Measurements from ENCODE around the gene VPS25.

Gene VPS25

DNA sequence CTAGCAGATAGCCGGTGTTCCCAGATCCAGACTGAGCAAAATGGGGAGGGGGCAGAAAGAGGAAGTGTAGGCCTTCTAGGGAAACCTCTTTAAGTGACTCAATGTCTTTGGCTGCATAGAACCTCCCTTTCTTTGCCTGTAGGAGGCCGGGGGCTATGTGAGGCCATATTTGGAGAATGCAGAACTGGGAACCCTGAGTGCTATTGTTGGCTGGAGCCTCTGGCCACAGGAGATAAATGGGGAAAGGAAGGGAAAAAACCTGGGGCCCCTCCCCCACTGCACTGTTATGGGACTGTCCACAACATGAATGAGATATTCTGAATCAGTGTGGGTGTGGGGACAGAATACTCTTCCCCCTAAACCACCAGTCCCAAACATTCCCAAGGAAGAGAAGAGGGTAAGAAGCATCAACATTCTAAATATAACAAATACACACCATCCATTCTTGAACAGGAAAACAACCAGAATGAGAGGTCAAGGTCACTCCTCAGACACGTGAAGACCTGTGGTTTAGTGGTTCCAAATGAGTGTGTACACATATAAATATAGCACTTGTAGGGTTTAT lies 2.4 kb downstream of the VPS25 start:
- Histone ChIP-seq H3K36me3 (ENCODE audit: control insufficient read depth in 2 of 2, insufficient read depth in 1 of 2, low read length in 2 of 2) (peaks cover 32 to 57% of the 10 kb centered on the region in 2 experiments), H3K4me3 (ENCODE audit: low read depth, low read length) (no peak overlapping the region), H3K9me3 (ENCODE audit: control insufficient read depth, insufficient read depth, low read depth, low read length) (no peaks in the 10 kb centered on the region), H3K27ac (ENCODE audit: extremely low read depth, low read depth, low read length) (no peak overlapping the region), H3K4me1 (ENCODE audit: control insufficient read depth, insufficient read depth, low read length) (peaks cover 10% of the 10 kb centered on the region)
- POLR2A ChIA-PET = no interaction called here
- TF ChIP-seq ZNF311 (tag by site-specific recombination; IDR thresholded peaks at IDR 0.05; ENCODE audit: borderline replicate concordance) = no peak
- TF ChIP-seq ZNF18 (tag by site-specific recombination; IDR thresholded peaks at IDR 0.05) = no peak
- CTCF ChIA-PET = interaction anchor here (4.6 kb wide), 1 partner anchor 12 kb away, joined by 32 read pairs; no protein-coding TSS in a partner anchor

DNA sequence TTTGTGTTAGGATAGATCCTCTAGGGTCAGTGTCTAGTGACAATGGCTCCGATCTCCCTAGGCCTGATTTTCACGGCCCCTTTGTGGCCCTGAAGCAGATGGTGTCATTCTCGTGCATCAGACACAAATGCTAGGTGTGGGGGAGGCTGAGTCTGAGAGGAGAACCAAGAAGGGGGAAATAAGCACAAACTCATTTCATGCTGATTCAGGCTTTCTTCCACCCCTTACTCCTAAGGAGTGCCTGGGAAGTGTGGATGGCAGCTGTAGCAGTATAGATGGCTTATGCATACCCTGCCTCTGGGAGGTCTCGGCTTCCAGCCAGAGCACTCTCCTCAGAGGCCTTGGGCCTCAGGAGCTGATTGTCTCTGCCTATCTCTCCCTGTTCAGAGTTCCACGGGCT lies 5.3 kb downstream of the VPS25 start:
- Histone ChIP-seq H3K4me1 (ENCODE audit: control insufficient read depth, insufficient read depth, low read length) (peaks cover 10% of the 10 kb centered on the region), H3K36me3 (ENCODE audit: control insufficient read depth in 2 of 2, insufficient read depth in 1 of 2, low read length in 2 of 2) (peaks cover 32 to 61% of the 10 kb centered on the region in 2 experiments), H3K4me3 (ENCODE audit: low read depth, low read length) (no peak overlapping the region), H3K9me3 (ENCODE audit: control insufficient read depth, insufficient read depth, low read depth, low read length) (no peaks in the 10 kb centered on the region), H3K27ac (ENCODE audit: extremely low read depth, low read depth, low read length) (no peak overlapping the region)
- ChIA-PET CTCF (interaction anchor here (0.6 to 3.6 kb wide), 5 partner anchors 15 to 409 kb away, joined by 3 to 16 read pairs (median 3); partner anchors contain the start of genes IFI35 and TUBG2), POLR2A (interaction anchor here (0.5 to 1.8 kb wide), 3 partner anchors 15 to 204 kb away, joined by 3 to 7 read pairs (median 4); no protein-coding TSS in a partner anchor)
- TF ChIP-seq ZNF239 (tag by site-specific recombination; IDR thresholded peaks at IDR 0.05) (no peak), ZNF362 (tag by site-specific recombination; IDR thresholded peaks at IDR 0.05) (no peak), ZNF792 (tag by site-specific recombination; IDR thresholded peaks at IDR 0.05) (no peak), SP2 (tag by site-specific recombination; IDR thresholded peaks at IDR 0.05) (no peak), ZNF221 (tag by site-specific recombination; IDR thresholded peaks at IDR 0.05; ENCODE audit: borderline replicate concordance) (no peak), OVOL3 (tag by site-specific recombination; IDR thresholded peaks at IDR 0.05) (no peak), ZNF558 (tag by site-specific recombination; IDR thresholded peaks at IDR 0.05) (no peak), IKZF3 (tag by site-specific recombination; IDR thresholded peaks at IDR 0.05) (no peak), ZNF248 (tag by site-specific recombination; IDR thresholded peaks at IDR 0.05) (no peak), ZSCAN16 (tag by site-specific recombination; IDR thresholded peaks at IDR 0.05) (no peak)
- TF ChIP-seq, protein P1, sequence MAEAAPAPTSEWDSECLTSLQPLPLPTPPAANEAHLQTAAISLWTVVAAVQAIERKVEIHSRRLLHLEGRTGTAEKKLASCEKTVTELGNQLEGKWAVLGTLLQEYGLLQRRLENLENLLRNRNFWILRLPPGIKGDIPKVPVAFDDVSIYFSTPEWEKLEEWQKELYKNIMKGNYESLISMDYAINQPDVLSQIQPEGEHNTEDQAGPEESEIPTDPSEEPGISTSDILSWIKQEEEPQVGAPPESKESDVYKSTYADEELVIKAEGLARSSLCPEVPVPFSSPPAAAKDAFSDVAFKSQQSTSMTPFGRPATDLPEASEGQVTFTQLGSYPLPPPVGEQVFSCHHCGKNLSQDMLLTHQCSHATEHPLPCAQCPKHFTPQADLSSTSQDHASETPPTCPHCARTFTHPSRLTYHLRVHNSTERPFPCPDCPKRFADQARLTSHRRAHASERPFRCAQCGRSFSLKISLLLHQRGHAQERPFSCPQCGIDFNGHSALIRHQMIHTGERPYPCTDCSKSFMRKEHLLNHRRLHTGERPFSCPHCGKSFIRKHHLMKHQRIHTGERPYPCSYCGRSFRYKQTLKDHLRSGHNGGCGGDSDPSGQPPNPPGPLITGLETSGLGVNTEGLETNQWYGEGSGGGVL (tag by site-specific recombination; IDR thresholded peaks at IDR 0.05) = no peak
- TF ChIP-seq, protein P2, sequence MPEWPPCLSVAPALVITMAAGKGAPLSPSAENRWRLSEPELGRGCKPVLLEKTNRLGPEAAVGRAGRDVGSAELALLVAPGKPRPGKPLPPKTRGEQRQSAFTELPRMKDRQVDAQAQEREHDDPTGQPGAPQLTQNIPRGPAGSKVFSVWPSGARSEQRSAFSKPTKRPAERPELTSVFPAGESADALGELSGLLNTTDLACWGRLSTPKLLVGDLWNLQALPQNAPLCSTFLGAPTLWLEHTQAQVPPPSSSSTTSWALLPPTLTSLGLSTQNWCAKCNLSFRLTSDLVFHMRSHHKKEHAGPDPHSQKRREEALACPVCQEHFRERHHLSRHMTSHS (tag by site-specific recombination; IDR thresholded peaks at IDR 0.05) = no peak
- TF ChIP-seq, protein P3, sequence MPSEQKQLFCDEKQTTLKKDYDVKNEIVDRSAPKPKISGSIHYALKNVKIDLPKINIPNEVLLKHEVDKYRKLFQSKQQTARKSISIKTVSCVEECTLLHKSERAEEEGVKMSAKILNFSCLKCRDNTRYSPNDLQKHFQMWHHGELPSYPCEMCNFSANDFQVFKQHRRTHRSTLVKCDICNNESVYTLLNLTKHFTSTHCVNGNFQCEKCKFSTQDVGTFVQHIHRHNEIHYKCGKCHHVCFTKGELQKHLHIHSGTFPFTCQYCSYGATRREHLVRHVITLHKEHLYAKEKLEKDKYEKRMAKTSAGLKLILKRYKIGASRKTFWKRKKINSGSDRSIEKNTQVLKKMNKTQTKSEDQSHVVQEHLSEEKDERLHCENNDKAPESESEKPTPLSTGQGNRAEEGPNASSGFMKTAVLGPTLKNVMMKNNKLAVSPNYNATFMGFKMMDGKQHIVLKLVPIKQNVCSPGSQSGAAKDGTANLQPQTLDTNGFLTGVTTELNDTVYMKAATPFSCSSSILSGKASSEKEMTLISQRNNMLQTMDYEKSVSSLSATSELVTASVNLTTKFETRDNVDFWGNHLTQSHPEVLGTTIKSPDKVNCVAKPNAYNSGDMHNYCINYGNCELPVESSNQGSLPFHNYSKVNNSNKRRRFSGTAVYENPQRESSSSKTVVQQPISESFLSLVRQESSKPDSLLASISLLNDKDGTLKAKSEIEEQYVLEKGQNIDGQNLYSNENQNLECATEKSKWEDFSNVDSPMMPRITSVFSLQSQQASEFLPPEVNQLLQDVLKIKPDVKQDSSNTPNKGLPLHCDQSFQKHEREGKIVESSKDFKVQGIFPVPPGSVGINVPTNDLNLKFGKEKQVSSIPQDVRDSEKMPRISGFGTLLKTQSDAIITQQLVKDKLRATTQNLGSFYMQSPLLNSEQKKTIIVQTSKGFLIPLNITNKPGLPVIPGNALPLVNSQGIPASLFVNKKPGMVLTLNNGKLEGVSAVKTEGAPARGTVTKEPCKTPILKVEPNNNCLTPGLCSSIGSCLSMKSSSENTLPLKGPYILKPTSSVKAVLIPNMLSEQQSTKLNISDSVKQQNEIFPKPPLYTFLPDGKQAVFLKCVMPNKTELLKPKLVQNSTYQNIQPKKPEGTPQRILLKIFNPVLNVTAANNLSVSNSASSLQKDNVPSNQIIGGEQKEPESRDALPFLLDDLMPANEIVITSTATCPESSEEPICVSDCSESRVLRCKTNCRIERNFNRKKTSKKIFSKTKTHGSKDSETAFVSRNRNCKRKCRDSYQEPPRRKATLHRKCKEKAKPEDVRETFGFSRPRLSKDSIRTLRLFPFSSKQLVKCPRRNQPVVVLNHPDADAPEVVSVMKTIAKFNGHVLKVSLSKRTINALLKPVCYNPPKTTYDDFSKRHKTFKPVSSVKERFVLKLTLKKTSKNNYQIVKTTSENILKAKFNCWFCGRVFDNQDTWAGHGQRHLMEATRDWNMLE (tag by site-specific recombination; conservative IDR thresholded peaks at IDR 0.05; ENCODE audit: low read depth) = no peak
- TF ChIP-seq, protein P4, sequence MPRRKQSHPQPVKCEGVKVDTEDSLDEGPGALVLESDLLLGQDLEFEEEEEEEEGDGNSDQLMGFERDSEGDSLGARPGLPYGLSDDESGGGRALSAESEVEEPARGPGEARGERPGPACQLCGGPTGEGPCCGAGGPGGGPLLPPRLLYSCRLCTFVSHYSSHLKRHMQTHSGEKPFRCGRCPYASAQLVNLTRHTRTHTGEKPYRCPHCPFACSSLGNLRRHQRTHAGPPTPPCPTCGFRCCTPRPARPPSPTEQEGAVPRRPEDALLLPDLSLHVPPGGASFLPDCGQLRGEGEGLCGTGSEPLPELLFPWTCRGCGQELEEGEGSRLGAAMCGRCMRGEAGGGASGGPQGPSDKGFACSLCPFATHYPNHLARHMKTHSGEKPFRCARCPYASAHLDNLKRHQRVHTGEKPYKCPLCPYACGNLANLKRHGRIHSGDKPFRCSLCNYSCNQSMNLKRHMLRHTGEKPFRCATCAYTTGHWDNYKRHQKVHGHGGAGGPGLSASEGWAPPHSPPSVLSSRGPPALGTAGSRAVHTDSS (tag by site-specific recombination; IDR thresholded peaks at IDR 0.05) = no peak
